COR-L47 (cell line): ENCODE results near the gene PPP1R1C.

Experiments
- DNase-seq: peaks from one replicate; lab custom pipeline; 2025; lab: John Stamatoyannopoulos, UW

The PPP1R1C gene

DNA sequence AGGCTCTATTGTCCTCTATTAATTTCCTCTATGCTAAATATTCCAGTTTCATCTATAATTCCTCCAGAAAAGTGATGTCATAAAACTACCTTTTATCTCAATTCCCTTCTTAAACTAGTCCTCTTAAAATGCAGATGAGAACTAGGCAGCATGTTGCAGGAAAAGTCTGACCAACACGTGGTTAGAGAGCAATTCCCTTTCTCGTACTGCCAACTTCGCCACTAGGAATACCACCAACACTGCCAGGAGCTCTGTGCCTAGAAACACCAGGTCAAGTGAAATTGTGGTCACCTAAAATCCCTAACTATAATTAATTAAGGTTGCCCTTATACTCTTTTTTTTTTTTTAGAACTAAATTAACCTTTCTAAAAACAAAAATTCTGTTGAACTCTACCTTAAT is 127.7 kb downstream of the PPP1R1C start:
- no peak for DNase-seq

DNA sequence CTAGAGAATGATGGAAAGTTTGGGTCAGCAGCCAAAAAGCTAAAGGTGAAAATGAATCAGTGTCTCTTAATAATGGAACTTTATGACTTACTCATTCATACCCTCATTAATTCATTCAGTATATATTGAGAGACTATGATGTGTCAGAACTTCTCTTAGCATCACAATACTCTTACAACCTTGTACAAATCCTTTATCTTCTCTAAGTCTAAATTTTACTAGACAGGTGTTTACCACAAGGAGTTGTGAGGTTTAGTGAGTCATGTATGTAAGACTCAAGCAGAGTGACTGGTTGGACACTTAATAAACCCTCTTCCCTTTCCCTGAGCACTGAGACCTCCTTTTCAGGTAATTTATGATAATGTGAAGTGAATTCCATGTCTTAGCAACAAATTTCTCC is 129.6 kb downstream of the PPP1R1C start:
- DNase-seq = no peak

DNA sequence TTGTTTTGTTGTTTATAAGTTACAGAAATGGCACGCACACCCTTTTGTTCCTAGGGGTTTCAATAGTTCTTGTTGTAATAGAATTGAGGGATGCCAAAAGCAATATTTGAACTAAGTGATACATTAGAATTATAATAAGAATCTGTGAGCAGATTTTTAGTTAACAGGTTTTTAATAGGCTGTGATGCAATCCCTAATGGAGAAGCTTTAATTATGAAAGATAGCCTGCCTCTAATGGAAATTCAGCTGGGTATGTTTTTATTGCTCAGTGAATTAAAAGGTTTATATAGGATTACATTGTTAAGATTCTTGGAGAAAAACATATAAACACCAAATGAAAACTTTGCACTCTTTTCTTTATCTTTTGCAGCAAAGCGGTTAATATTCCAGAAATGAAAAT is 131.1 kb downstream of the PPP1R1C start:
- no peak for DNase-seq

DNA sequence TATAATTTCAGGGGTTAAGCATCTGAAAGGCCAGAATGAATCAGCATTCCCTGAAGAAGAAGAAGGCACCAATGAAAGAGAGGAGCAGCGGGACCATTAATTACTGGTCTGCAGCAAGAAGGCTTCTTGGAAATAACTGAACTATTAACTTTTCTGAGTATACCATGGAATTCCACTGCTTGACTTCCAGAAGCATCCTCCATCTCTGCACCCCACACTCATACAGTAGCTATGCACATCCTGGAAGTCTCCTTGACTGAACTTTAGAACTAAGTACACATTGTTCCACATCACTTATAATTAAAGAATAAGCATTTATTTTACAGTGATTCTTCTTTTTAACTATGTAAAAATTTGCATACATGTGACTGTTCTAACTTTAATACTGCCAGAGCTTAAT is 131.5 kb downstream of the PPP1R1C start:
- DNase-seq = no peak

DNA sequence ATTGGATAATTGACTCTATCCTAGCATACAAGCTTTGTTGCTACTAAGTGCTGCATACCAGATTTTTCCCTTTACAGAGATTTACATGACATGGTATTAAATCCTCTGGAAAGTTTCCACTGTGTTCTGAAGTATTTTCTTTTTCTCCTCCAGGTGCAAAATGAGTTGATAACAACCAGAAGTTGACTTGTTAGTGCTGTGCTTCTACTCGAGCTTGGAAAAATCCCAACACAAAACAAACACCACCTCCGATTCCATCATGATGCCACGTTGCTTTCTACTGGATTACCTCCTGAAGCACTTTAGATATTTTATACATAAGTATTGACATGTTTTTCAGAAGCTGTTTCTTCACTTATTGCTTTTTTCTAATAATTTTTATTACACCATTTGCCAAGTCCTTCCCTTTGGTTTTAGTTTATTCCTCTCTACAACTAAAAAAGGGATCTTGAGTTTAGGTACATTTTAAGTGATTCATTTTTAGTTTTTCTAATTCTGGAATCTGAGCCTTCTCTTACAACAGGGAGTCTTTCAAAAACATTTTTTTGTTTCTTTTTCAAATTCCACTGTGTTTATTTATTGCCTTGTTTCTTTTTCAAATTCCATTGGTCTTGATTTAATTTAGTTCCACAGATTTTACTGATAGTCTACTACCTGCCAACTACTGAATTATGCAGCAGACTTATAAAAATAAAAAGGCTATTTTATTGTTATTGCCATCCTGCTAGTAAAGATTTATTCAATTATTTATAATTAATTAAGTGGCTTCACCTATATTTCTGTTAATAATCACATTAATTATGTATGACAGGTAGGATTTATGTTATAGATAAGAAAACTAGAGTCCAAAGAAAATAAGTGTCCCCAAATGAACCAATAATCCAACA is 143.4 kb downstream of the PPP1R1C start:
- DNase-seq = no peak

DNA sequence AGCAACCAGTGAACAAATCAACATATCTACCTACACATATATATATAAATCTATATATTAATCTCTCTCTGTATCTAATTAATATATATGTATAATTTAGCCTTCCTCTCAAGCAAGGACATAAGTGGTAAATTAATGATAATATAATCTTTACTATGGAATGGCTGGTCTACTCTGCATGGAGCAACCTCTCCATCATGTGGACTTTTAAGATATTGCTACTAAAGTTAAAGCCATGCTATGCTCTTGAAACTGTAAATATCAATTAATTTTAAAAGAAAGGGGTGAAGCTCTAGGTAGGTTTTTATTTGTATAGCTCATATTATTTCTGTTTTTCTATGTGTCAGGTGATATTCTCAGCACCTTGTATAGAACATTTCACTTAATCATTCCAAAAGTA is 147.0 kb downstream of the PPP1R1C start:
- DNase-seq = peak; percentile 30

DNA sequence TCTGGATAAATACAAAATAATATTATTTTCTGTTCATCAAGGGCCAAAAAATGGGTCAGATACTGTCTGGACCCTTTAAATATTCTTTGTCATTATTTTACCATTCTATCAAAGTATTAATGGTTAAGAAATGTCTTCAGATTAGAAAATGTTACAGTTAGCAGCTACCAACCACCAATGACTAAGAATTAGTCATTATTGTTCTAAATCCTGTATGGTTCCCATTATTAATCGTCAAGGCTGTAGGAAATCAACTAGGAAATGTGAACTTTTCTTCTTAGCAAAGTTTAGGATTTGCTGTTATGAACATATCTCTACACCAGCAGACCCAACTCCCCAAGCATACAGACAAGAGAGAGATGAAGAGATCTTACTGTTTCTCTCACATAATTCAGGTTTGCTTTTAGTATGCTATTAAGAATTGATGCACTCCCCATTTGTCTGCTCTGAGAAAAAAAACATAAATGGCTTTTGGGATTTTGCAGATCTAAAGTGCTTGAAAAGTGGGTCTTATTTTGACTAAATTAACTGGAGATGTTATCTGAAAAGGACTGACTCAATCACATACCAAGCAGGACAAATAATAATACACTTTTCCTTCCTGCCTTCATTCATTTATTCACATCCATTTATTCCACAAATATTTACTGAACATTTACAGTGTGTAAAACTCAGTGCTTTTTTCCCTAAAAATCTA is 147.7 kb downstream of the PPP1R1C start:
- DNase-seq = no peak

DNA sequence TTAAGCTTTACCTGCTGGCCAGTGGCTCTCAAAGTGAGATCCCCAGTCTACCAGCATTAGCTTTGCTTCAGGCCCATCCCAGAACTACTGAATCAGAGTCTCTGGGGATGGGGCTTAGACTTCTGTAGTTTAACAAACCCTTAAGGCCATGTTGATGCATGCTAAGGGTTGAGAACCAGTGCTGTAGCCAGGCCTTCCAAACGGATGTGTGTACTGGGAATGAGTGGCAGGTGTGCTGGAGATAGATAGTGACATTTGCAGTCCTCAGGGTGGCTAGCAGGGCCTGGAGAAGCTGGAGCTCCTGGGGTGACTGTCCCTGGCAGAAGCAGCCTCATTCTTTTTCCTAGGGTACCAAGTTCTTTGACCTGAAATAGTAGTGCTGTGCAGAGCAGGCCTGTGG is 148.5 kb downstream of the PPP1R1C start:
- no peak for DNase-seq

DNA sequence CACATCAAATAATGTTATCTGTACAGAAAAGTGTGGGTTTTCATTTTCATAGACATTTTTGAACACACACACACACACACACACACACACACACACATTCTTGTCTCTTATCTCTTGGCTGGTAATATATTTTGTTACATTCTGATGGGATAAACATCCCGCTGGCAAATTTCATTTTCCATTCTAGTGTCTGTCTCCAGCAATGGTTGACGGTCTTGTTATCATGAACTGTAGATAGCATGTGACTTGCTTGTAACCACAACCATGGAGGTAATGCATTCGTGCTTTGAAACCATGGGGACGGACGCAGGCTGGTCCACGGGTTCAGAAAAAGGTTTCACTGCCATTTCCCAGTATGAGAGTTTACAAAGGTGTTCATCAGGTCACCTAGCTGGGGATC is 156.4 kb downstream of the PPP1R1C start:
- DNase-seq = no peak

DNA sequence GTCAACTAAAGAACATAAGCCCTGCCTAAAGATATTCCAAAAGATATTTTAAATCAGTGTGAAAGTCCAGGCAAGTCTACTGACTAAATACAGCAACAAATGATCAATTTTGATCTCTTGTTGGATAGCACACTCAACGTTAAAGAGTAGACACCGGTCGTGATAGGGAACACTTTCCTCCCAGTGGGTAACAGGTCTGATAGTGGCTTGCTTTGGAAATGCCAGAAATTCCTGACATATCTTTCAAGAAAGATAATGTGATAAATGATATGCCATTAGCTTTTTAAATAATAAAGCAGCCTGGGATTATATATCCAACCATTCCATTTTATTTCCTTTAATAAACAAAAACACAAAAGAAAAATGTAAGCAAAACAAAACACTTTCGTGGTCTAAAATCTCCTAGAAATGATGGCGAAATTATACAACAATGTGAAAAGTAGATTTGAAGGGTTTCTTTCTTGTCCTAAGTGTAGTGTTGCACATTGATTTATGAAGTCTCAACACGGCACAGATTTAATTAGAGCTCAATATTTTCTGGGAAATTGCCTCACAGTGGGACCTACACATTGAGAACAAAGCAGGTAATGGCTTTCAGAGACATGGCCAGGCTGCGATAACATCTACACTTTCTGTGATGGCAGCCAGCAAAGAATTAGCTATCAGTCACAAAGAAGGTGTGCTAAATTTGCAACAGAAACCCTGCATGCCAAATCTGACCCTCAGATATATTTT is 158.6 kb downstream of the PPP1R1C start:
- DNase-seq = peak; percentile 41

DNA sequence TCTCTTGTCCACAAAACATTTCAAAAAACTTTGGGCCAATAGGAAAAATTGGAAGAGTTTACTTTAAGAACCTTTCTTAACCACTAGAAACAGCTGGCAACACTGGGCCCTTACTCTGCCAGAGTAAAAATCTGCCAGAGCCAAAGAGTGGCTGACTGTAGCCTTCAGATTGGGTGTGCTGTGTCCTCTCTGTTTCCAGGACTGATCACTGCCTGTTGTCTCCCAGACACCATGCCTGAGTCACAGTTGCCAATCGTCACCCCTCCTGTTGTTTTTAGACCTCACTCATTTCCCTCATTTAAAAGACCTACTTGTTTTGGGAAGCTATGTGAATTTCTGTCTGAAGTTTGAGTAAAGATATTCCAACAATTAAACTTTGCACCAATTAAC is 159.1 kb downstream of the PPP1R1C start:
- DNase-seq = no peak

DNA sequence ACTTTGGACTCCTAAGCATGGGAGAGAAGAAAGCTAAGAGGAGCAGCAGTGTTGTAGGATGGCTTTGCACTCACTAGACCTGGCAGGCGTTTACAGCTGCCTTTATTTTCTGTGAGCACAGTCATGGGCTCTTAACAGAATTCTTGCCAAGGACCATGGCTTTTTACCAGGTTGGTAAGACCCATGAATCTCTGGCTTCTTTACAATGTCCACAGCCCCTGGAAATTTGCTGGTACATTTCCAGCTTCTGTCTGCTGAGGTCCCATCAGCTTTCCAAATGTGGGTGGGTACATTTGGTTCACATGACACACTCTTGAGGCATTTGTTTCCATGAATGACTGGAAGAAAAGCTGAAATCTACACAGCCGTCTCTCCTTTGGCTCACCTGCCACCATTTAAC is 162.7 kb downstream of the PPP1R1C start:
- no peak for DNase-seq

DNA sequence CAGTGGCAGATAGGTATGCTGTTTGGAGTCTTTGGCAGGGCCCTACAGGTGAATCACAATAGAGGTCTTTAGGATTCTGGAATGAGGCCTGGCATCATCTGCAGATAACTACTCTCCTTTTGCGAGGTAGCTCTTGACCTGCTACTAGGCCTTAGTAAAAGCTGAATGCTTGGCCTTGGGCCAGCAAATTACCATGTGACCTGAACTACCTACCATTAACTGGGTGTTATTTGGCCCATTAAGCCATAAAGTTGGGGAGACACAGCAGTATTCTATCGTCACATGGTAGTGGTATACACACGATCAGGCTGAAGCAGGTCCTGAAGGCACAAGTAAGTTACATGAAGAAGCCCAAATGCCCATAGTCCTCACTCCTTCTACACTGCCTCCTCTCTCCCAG is 178.2 kb downstream of the PPP1R1C start:
- DNase-seq = no peak

DNA sequence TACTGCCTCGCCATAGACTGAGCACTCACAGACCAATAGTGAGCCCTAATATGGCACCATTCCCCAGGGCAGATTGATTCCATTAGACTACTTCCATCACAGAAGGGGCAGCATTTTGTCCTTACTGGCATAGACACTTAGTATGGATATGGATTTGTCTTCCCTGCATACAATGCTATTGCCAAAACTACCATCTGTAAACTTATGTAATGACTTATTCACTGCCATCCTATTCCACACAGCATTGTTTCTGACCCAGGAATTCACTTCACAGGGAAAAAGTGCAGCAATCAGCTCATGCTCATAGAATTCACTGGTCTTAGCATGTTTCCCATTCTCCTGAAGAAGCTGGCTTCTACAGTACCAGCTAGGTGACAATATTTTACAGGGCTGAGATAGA is 179.0 kb downstream of the PPP1R1C start:
- DNase-seq = no peak

DNA sequence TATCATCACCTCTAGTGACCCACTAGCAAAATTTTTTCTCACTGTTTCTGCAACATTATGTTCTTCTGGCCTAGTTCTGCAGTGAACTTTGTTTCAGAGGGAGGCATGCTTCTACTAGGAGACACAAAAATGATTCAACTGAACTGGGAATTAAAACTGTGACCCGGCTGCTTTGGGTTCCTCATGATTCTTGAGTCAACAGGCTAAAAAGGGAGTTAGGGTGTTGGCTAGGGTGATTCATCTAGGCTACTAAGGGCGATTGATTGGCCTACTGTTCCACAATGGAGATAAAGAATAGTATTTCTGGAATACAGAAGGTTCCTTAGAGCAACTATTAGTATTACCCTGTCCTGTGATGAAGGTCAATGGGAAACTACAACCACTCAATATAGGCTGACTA is 179.5 kb downstream of the PPP1R1C start:
- DNase-seq = no peak

DNA sequence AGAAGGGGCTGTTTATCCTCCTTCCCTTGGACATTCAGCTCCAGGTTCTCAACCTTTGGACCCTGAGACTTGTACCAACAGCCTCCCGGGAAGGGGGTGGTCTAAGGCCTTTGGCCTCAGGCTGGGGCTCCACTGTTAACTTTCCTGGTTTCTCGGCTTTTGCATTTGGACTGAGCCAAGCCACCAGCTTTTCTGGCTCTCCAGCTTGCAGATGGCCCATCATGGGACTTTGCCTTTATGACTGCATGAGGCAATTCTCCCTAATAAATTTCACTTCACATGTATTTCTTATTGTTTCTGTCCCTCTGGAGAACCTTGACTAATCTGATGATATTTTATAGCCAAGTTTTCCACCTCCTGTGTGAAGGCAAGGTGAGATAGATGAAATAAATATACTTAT is 180.8 kb downstream of the PPP1R1C start:
- DNase-seq = no peak

DNA sequence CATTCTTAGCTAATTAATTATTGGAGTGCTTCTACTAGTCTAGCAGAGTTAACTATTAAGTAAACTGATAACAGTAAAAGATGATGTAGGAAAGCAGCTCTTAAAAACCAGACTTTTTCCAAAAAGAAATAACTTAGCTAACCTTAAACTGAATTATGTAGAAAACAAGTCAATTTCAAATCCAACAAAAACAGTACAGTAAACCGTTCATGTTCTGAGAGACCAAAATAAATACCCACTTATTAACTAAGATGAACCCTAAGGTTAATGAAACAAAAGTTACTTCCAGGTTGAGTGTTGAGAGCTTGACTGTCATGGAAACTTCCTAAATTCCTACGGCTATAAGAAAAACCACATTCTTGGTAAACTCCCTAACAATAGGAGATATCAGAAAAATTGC is 181.2 kb downstream of the PPP1R1C start:
- no peak for DNase-seq
